ENCODE results near the gene SYNJ2.
A peak's percentile ranks its signal among the peaks of the same experiment; 100 is the strongest.
"Not testable (repeated sequence)": the region's sequence is repeated elsewhere in the genome, so short reads cannot be mapped to it uniquely, and the experiment has no call there.

SYNJ2 gene, protein sequence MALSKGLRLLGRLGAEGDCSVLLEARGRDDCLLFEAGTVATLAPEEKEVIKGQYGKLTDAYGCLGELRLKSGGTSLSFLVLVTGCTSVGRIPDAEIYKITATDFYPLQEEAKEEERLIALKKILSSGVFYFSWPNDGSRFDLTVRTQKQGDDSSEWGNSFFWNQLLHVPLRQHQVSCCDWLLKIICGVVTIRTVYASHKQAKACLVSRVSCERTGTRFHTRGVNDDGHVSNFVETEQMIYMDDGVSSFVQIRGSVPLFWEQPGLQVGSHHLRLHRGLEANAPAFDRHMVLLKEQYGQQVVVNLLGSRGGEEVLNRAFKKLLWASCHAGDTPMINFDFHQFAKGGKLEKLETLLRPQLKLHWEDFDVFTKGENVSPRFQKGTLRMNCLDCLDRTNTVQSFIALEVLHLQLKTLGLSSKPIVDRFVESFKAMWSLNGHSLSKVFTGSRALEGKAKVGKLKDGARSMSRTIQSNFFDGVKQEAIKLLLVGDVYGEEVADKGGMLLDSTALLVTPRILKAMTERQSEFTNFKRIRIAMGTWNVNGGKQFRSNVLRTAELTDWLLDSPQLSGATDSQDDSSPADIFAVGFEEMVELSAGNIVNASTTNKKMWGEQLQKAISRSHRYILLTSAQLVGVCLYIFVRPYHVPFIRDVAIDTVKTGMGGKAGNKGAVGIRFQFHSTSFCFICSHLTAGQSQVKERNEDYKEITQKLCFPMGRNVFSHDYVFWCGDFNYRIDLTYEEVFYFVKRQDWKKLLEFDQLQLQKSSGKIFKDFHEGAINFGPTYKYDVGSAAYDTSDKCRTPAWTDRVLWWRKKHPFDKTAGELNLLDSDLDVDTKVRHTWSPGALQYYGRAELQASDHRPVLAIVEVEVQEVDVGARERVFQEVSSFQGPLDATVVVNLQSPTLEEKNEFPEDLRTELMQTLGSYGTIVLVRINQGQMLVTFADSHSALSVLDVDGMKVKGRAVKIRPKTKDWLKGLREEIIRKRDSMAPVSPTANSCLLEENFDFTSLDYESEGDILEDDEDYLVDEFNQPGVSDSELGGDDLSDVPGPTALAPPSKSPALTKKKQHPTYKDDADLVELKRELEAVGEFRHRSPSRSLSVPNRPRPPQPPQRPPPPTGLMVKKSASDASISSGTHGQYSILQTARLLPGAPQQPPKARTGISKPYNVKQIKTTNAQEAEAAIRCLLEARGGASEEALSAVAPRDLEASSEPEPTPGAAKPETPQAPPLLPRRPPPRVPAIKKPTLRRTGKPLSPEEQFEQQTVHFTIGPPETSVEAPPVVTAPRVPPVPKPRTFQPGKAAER (N-terminal part only)

DNA sequence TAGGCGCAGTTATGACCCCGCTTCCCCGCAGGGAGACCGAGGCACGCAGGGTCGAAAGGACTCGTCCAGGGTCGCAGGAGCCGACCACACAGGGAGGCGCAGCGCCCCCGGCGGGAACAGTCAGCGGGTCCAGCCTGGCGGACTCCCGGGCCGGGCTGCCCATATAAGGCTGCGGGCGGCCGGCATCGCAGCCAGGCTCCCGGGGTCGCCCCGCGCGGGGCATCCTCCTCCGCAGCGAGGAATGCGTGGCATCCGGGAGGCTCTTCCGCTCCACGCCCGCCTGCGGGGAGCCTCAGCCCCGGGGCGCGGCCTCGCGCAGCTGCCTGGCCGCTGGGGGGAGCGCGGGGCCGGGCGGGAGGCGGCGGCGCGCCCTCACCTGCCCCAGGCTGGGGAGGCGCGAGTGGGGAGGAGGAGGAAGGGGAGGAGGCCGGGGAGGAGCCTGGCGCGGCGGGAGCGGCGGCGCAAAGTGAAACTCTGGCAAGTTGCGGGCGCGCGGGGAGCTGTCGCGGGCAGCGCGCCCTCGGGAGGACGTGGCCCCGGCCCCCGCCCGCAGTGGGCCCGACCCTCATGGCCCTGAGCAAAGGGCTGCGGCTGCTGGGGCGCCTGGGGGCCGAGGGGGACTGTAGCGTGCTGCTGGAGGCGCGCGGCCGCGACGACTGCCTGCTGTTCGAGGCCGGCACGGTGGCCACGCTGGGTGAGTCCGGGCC, at the start of gene SYNJ2:
TSS of gene SYNJ2 (plus strand) at position 469 of the 707 bp plus-strand sequence. CDS start at position 568, 99 bp downstream.
- DNase-seq (ENCODE audit: low read depth in 2 of 2), result peak; percentile 65 to 71

DNA sequence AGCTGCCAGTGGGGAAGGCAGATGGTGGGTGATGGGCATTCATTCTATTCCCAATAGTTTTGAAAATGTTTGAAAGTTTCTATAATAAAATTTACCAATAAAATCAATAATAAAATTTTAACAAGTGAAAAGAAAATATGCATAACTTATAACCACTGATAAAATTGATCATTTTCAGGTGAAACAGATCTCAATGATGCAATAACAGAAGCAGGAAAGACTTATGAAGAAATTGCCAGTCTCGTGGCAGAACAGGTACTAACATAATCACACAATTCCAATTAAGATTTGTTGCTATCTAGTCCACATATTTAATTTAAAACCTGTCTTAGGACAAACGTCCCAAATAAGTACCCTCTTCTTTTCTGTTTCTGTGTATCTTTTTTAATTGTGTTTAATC, 45.9 kb upstream of the SYNJ2 start:
- no peak for DNase-seq (ENCODE audit: low read depth in 2 of 2)

DNA sequence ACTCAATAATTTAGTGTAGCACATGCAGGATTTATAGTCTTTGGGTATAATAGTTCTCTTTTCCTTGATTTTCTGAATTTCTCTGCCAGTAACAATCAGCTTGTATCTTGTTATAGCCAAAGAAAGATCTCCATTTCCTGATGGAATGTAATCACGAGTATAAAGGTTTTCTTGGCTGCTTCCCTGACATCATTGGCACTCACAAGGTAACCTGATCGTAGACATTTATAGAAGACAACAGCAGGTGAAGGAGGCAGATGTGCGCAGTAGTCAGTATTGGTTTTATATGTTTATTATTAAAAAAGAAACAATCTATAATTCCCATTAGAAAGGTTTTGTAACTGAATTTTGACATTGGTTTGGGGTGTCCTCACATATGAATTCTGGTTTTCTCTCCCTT, 44.3 kb upstream of the SYNJ2 start:
- no peak for DNase-seq (ENCODE audit: low read depth in 2 of 2)

DNA sequence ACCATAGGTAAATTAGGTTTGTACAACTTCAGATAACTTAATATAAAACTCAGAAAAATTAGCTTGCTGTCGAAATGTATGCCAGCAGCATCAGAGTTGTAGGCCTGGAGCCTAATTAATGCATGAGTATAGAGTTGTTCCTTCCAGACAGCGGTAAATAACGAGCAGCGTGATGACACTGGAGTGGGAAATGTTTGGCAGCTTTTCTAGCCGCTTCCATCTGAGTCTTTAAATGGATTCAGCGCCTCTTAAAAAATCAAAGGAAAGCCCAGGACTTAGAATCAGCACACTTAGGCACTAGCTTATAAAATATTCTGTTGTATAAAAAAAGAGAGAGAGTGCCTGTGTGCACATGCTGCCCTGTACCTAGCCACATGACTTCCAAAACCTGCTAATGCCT, 43.7 kb upstream of the SYNJ2 start:
- no peak for DNase-seq (ENCODE audit: low read depth in 2 of 2)

DNA sequence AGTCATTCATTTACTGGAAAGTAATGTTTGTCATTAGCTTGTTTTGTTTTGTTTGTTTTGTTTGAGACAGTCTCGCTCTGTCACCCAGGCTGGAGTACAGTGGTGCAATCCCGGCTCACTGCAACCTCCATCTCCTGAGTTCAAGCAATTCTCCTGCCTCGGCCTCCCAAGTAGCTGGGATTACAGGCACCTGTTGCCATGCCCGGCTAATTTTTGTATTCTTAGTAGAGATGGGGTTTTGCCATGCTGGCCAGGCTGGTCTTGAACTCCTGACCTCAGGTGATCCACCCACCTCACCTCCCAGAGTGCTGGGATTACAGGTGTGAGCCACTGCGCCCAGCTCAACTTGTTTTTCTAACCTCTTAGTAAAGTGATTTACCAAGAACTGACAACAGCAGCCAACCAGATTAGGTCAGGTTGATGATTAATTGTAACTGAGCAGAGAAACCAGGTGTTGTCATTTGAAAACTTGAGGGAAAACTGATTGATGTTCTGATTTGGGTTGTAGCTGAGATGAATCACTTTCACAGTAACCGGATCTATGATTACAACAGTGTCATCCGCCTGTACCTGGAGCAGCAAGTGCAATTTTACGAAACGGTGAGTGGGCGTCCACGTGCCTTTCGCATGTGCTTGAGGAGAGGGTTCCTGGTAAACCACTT, 41.2 kb upstream of the SYNJ2 start:
- DNase-seq (ENCODE audit: low read depth in 2 of 2), result peak; percentile 23 to 61

DNA sequence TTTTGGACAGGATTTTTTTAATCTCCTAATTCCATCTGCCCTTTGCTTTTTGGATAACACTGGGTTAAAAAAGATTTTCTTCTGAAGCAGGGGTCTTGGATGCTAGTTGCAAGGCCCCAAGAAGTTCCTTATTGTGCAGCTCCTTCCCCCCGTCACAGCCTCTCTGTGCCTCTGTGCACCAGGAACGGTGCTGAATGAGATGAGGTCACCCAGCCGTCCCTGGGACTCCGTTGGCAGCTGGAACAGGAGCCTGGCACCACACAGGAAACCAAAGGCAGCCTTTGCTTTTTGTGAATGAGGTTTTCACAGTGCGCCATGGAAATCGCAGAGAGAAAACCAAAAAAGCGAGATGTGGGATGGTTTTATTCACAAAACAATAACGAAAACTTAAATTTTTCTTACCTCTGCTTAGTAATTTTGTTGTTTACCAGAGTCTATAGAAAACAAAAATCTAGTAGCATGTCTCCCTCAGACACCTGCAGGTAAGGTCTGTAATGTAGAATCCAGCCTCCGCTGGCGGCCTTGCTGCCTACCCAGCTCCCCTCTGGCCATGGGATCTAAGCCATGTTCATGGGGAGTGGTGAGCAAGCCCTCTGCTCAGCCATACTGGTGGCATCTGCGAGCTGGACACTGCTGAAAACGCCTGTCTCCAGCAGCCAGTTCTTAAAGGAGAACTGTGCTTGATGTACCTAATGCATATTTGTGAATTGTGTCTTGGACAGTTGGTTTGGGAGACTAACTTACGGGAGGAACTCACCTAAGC, 40.4 kb upstream of the SYNJ2 start:
- no peak for DNase-seq (ENCODE audit: low read depth in 2 of 2)

DNA sequence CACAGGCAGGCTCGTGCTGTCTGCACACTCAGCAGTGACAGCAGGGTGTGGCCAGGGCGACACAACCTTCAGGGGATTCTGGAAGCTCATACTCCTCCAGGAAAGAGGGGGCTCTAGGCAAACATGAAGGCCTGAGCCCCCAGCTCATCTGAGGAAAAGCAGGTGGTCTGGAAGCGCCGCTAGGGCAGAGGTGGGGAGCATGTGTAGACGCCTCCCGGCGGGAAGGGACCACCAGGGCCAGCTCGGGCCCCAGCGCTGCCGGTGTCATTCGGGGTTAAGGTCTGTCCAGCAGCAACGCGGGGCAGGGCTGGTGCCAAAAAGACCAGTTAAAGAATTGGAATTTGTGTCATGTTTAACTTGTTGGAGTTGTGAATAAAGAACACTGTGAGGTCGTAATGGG, 39.3 kb upstream of the SYNJ2 start:
- DNase-seq (ENCODE audit: low read depth in 2 of 2), result no peak

DNA sequence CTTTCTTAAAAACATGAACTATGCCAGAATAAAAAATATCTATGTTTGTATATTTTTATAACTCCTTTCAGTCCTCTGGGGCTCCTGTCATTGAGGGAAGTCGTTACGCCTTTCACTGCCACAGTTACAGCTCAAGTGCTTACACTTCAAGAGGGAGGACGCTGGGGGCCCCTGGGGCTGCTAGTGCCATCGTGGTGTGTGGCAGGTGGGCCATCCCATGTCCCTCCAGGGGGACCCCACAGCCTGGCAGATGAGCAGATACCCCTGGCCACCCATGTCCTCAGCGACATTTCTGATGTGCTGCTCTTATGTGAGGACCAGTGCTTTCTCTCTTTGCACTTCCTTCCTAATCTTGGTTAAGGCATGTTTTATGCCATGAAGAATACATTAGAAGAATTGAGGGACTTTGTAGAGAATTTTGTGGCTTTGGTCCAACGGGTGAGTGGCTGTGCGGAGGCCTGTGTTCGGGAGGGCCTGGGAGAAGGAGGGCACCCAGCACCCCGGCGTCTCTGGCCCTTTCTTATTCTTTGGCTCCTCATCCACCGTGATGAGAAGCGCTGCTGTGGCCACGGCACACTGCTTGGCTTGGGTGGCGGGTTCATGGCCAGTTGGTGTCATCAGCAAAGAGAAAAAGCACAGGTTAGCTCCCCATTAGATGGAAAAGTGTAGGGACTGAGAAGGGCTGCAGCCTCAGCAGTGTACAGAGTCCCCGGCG, 38.3 kb upstream of the SYNJ2 start:
- DNase-seq (ENCODE audit: low read depth in 2 of 2), result no peak

DNA sequence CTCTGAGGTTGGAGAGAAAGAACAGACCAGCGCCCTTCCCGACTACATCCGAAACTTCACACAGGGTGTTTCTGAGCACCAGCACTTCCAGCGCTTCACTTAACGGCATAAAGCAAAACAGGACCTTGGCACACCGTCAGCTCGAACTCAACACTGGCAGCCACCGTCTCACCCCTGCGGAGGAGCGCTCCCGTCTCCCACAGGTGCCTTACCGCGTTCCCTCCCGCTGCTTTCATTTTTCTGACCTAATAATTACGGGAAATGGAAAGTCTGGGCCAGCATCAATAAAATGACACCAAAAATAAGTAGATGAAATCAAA, 37.7 kb upstream of the SYNJ2 start:
- DNase-seq (ENCODE audit: low read depth in 2 of 2), result no peak

DNA sequence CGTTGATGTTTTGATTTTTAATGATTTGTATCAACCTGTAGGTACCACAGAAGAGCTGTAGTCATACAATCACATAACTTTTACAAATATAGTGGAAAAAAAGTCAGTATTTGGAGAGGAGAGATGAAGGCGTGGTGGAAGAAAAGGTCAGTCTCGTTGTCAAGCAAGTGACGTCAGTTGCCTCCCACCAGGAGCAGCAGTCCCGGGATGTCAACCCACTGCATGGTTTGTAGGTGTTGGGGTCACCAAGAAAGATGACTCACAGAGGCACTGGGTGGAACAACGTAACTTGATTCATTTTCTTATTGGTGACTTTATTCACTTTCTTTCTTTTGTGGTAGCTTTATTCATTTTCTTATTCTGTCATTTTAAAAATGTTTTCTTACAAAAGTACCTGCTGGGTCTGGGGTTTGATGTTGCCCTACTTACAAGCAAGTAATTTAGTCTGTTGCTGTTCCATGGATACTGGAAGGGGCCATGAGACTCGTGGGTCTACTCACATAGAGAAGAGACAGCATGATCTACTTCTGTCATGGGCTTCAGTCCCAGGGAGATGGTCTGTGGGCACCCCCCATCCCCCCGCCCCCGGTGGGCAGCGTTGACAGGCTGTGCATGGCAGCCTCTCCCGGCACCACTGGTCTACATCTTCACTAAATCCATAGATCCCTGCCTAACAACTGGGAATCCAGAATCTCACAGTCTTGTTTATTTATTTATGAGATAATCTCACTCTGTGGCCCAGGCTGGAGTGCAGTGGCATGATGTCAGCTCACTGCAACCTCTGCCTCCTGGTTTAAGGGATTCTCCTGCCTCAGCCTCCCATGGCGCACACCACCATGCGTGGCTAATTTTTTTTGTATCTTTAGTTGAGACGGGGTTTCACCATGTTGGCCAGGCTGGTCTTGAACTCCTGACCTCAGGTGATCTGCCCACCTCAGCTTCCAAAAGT, 36.4 kb upstream of the SYNJ2 start:
- DNase-seq (ENCODE audit: low read depth in 2 of 2), result peak; percentile 46 to 51

DNA sequence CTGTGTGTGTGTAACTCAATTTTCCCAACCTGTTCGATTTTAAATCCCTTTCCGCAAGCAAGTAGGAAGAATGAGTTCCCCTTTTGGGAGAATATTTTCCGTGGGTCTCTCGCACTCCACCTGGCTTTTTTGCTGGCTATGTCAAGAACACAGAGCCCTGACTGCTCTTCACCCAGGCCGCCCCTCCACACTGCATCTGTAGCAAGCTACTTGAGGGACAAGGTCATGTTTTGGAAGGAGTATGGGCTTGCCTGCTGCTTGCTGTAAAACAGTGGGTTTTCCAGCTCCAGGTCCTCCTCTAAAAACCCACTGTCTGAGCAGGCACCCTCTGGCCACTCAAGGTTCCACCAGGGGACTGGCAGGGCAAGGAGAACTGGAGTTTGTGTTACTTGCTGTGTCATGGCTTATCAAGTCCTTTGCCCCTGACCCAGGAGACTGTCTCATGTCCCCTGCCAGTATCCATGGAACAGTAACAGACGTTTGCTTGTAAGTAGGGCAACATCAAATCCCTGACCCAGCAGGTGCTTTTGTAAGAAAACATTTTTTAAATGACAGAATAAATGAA, 35.5 kb upstream of the SYNJ2 start:
- no peak for DNase-seq (ENCODE audit: low read depth in 2 of 2)

DNA sequence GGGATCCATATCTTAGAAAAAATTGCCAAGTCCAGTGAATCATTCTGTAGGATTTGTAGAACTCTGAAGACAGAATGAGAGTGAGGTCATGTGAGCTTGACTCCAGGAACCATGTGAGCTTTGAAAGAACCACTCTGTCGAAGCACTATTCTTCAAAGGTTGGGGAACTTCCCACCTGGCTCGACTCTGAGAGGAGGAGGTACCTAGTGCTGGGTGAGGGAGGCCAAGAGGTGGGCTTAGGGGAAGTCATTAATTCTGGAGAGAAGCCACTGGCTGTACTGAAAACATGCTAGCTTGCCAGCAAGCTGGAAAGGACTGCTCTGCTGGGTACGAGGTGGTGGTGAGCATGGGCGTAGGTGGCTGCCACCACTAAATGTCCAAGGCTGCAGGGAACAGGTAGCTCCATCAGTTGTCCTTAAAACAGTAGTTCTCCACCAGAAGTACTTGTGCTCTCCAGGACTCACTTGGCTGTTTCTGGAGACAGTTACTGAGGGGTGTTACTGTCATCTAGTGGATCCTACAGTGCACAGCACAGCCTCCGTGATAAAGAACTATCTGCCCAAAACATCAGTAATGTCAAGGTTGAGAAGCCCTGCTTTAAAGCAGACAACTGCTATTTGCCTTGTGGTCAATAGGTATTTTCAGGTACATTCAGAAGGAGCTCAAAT, 34.7 kb upstream of the SYNJ2 start:
- no peak for DNase-seq (ENCODE audit: low read depth in 2 of 2)

DNA sequence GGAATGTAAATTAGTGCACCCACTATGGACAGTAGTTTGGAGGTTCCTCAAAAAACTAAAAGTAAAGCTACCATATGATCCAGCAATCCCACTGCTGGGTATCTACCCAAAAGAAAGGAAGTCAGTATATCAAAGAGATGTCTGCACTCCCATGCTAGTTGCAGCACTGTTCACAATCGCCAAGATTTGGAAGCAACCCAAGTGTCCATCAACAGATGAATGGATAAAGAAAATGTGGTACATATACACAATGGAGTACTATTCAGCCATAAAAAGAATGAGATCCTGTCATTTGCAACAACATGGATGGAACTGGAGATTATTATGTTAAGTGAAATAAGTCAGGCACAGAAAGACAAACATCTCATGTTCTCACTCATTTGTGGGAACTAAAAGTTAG, 30.8 kb upstream of the SYNJ2 start:
- not testable (repeated sequence) for DNase-seq (ENCODE audit: low read depth in 2 of 2)

DNA sequence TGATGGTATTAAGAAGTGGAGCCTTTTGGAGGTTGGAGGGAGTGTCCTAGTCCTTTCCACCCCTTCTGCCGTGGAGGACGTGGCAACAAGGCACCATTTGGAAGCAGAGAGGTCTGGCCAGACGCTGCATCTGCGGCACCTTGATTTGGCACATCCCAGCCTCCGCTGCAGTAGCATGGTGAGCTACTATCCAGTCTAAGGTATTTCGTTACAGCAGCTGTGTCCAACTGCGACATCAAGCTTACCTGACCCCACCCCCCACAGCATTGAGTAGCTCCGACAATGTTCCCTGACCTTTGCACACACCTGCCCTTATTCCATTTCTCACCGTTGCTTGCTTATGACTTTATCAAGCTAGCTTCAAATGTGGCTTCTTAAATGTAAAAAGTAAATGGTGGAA, 29.8 kb upstream of the SYNJ2 start:
- DNase-seq (ENCODE audit: low read depth in 2 of 2), result no peak

DNA sequence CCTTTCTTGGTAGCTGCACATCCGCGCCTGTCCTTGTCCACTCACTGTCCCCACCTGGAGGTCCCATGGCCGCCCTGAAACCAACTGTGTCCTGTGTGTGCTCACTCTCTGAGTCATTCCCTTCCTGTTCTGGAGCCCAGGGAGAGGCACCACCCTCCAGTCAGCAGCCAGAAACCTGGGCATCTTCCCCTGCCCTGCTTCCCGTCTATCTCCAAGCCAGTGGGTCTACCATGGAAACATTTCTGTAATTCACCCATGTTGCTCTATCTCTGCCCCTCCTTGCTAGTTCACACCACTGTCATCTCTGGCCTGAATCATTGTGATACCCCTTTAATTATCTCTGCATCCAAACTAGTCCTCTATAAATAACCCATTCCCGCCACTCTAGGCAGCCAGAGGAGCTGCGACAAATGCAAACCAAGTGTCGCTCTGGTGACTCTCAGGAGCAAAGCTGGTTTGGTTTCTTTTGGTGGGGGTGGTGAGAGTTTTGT, 28.8 kb upstream of the SYNJ2 start:
- no peak for DNase-seq (ENCODE audit: low read depth in 2 of 2)

DNA sequence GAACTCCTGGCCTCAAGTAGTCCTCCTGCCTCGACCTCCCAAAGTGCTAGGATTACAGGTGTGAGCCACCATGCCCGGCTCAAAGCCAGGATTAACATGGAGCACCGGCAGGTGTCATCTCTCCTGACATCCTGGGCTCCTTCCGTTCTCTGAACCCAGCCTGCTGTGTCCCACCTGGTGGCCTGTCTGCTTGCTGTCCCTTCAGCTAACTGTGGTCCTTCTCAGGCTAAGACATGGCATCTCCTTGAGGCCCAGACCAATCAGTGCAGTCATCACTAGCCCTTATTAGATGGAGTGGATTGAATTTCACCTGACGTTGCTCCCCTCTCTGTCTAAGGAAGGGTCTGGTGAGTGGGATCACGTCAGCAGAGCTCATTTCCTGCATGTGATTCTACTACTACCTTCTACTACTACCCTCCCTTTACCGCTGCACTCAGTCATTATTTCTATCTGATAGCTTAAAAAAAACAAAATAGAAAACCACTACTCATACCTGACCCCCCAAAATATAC, 28.0 kb upstream of the SYNJ2 start:
- no peak for DNase-seq (ENCODE audit: low read depth in 2 of 2)
